ENCODE data around the gene BRD7. TPM values are rescaled to one million over a fixed set of nuclear protein-coding genes. Genes with fewer than 3 reads are reported as not detected.
A peak's percentile ranks its signal among the peaks of the same experiment; 100 is the strongest.

BRD7 gene
- total RNA-seq, 6 experiments from 2014 or later, result 16.9 to 24.1 (median 20.2) TPM

GRCh38 chr16:50304467-50305440 is 64.0 kb downstream of the BRD7 start:
- Histone ChIP-seq H3K36me3 (no peaks in the 10 kb centered on the region), H3K27me3 (no peaks in the 10 kb centered on the region), H3K4me1 (no peaks in the 10 kb centered on the region), H3K4me3 (no peak overlapping the region), H3K27ac (no peak overlapping the region), H3K9me3 (no peaks in the 10 kb centered on the region)
- 70% methylated on average over 2 of the region's 25 CpGs for whole genome bisulfite sequencing (ENCODE audit: insufficient coverage, low coverage, low lambda C conversion rate, missing lambda C conversion rate)
- intact Hi-C loops (cut with DNase I), result no loop called here
- DNase-seq, result peak in 1 of 3 donors; percentile 44
- ATAC-seq, result no peak
- TF ChIP-seq POLR2A (IDR thresholded peaks at IDR 0.05), result no peak
- TF ChIP-seq CTCF (IDR thresholded peaks at IDR 0.05), result no peak

DNA sequence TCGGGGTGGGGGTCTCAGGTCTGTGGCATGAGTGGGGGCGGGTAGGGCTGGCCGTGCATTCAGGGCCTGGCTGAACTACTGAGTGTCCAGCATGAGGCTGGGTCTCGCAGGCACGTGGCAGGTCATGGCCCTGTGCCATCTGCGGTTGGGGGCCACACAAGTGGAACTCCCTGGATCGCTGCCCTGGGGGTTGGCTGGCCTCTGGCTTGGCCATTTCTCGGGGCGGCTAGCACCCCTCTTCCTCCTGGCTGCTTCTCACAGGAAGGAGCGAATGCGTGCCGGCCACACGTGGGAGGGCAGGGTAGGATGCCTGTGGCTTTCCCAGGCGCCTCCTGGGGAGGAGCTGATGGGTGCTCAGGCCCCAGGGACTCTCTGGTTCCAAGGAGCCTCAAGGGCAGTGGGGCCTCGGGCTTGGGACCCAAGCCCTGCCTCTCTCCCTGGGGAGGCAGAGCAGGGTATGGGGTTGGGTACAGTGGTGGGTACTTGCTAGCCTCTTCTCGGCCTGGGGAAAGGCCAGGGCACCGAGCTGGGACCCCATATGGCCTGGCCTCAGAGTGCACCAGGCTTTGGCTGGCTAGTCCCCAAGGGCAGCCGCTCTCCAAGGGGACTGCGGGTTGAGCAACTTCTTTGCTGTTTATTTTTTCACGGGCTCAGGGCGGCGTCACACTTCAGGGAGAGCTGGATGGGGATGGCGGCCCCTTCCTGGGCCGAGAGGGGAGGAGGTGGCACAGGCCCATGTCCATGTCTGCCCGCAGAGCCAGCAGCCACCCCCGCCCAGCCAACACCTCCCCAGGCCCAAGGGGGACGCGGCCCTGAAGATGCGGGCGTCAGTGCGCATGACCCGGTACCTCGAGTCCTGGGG is 65.0 kb downstream of the BRD7 start:
- TF ChIP-seq CTCF (IDR thresholded peaks at IDR 0.05), result no peak
- TF ChIP-seq POLR2A (IDR thresholded peaks at IDR 0.05), result no peak
- H3K36me3 ChIP-seq, result no peaks in the 10 kb centered on the region
- no peaks in the 10 kb centered on the region for H3K9me3 ChIP-seq
- no peaks in the 10 kb centered on the region for H3K27me3 ChIP-seq
- H3K4me1 ChIP-seq, result no peaks in the 10 kb centered on the region
- H3K27ac ChIP-seq, result no peak overlapping the region
- DNase-seq (peak in 1 of 3 donors; percentile 37), ATAC-seq (peak in 2 of 4 donors; percentile 13 to 63)
- intact Hi-C loops (cut with DNase I), result no loop called here
- H3K4me3 ChIP-seq, result no peak overlapping the region
- WGBS (ENCODE audit: insufficient coverage, low coverage, low lambda C conversion rate, missing lambda C conversion rate), result 49% methylated on average over 7 of the region's 33 CpGs

DNA sequence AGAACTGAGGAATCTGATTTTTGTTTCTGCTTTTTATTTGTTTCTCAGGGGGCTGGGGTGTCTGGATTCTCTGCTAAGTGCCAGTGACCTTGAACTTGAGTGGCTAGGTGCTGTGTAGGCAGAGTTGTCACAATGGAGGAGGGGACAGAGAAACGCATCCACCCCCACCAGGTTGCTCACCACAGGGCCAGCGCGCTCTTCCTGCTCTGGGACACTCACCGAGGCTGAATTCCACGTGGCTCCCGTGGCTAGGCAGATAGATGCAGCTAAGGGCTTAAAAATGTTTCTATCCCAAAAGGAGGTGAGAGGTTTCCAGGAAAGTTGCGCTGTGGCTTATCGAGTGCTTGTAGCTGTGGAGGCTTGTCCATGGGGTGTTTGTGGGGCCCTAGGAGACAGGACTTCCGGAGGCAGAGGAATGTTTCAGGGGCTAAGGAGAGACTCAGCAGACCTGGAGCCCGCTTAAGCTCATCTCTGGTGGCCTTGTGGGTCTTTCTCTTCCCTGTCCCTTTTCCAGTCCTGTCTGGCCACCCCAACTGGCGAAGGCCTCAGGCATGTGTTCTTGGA is 65.7 kb downstream of the BRD7 start:
- intact Hi-C loops (cut with DNase I), result no loop called here
- DNase-seq (no peak), ATAC-seq (no peak)
- Histone ChIP-seq H3K4me1 (no peaks in the 10 kb centered on the region), H3K27ac (no peak overlapping the region), H3K9me3 (no peaks in the 10 kb centered on the region), H3K36me3 (no peaks in the 10 kb centered on the region), H3K27me3 (no peaks in the 10 kb centered on the region), H3K4me3 (no peak overlapping the region)
- WGBS (ENCODE audit: insufficient coverage, low coverage, low lambda C conversion rate, missing lambda C conversion rate), result 79% methylated on average over 8 of the region's 11 CpGs
- no peak for TF ChIP-seq CTCF (IDR thresholded peaks at IDR 0.05)
- TF ChIP-seq POLR2A (IDR thresholded peaks at IDR 0.05), result no peak

DNA sequence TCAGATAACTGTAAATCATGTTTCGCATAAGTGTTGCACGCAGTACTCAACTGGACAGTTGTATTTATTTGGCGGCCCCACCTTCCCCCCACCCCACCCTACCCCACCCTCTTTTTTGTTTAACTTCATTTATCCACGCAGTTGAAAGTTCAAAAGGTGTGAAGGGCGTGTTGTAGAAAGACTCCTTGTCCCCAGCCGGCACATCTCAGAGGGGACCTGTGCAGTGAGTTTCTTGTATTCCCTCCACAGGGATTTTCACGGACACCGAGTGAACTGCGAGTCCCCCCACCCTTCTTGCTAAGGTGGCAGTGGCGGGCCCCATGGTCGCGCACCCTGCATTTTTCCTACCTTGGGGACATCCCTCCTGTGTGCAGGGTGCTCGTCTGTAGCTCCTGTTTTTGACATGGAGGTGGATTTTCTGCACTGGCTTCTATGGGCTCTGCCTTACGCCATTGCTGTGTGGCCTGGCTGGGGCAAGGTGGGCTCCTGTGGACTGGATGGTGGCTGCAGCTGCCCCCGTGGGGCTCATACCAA is 66.2 kb downstream of the BRD7 start:
- H3K27ac ChIP-seq, result no peak overlapping the region
- no peaks in the 10 kb centered on the region for H3K9me3 ChIP-seq
- H3K4me1 ChIP-seq, result no peaks in the 10 kb centered on the region
- DNase-seq (peak in 1 of 3 donors; percentile 35), ATAC-seq (no peak)
- H3K36me3 ChIP-seq, result no peaks in the 10 kb centered on the region
- intact Hi-C loops (cut with DNase I), result no loop called here
- TF ChIP-seq POLR2A (IDR thresholded peaks at IDR 0.05) (no peak), CTCF (IDR thresholded peaks at IDR 0.05) (no peak)
- no peaks in the 10 kb centered on the region for H3K27me3 ChIP-seq
- no peak overlapping the region for H3K4me3 ChIP-seq
- WGBS (ENCODE audit: insufficient coverage, low coverage, low lambda C conversion rate, missing lambda C conversion rate), result 70% methylated on average over 8 of the region's 15 CpGs

Measured in right lobe of liver (tissue), 6 donors.